Smooth muscle cell (in vitro differentiated cells): ENCODE data around the gene FOXC2. TPM values are rescaled to one million over a fixed set of nuclear protein-coding genes. Genes with fewer than 3 reads are reported as not detected.

Experiments used
- DNase-seq: peaks from one replicate; lab custom pipeline; 2025; ENCODE audit not compliant: unreplicated experiment; lab: John Stamatoyannopoulos, UW
- H2AFZ ChIP-seq: fragments of 200-600 bp; sonication (generic); 2 replicates; pipeline ENCODE4 v1.6.0; 2016; ENCODE audit warnings: antibody characterized with exemption, low read depth, mild to moderate bottlenecking
- H3F3A ChIP-seq: fragments of 200-600 bp; sonication (generic); 2 replicates; pipeline ENCODE4 v1.6.0; 2017; ENCODE audit warnings: antibody characterized with exemption, low read depth
- H3K27ac ChIP-seq: fragments of 200-600 bp; sonication (generic); 2 replicates; pipeline ENCODE4 v1.5.1; 2016; ENCODE audit warnings: low read depth, mild to moderate bottlenecking
- H3K27me3 ChIP-seq: fragments of 200-600 bp; sonication (generic); 2 replicates; pipeline ENCODE4 v1.6.1; 2016; ENCODE audit warnings: low read depth, mild to moderate bottlenecking
- H3K36me3 ChIP-seq: fragments of 200-600 bp; sonication (generic); 2 replicates; pipeline ENCODE4 v1.5.1; 2016; ENCODE audit warnings: low read depth
- H3K4me1 ChIP-seq: fragments of 200-600 bp; sonication (generic); 2 replicates; pipeline ENCODE4 v1.5.1; 2016; ENCODE audit warnings: low read depth
- H3K4me2 ChIP-seq: fragments of 200-600 bp; sonication (generic); 2 replicates; pipeline ENCODE4 v1.6.0; 2016; ENCODE audit warnings: mild to moderate bottlenecking
- H3K4me3 ChIP-seq: fragments of 200-600 bp; sonication (generic); 2 replicates; pipeline ENCODE4 v1.5.1; 2016; ENCODE audit warnings: mild to moderate bottlenecking
- H3K79me2 ChIP-seq: fragments of 200-600 bp; sonication (generic); 2 replicates; pipeline ENCODE4 v1.6.0; 2016; ENCODE audit warnings: low read depth, mild to moderate bottlenecking
- H3K9ac ChIP-seq: fragments of 200-600 bp; sonication (generic); 2 replicates; pipeline ENCODE4 v1.6.0; 2016; ENCODE audit warnings: low read depth
- H3K9me3 ChIP-seq: fragments of 200-600 bp; sonication (generic); replicated peaks from 2 replicates; pipeline ENCODE4 v1.5.1; 2016; ENCODE audit warnings: low read depth
- H4K20me1 ChIP-seq: fragments of 200-600 bp; sonication (generic); 2 replicates; pipeline ENCODE4 v1.6.0; 2016; ENCODE audit warnings: low read depth
- CTCF ChIP-seq: fragments of 200-600 bp; sonication (generic); IDR thresholded peaks from 2 replicates; pipeline ENCODE4 v1.5.1; 2017; ENCODE audit warnings: borderline replicate concordance, mild to moderate bottlenecking, antibody characterized with exemption; ENCODE audit not compliant: insufficient read depth, poor library complexity, severe bottlenecking
- WGBS: methylation state at CpG from one replicate; pipeline ENCODE4 v1.1.7; 2016; ENCODE audit warnings: low lambda C conversion rate; 5-methylcytosine and 5-hydroxymethylcytosine counted together
- polyA plus RNA-seq: library from polyadenylated mRNA; unstranded; fragments of >200 nt; fragmentation: Nextera tagmentation; extraction: Ambion mirVana; gene quantifications from 2 replicates; pipeline ENCODE4 v1.2.1, GENCODE V29; 2016
- total RNA-seq: library from RNA; depleted of rRNA; stranded (reverse); fragments of >200 nt; gene quantifications from 2 replicates; pipeline ENCODE4 v1.2.3, GENCODE V29; 2014

The FOXC2 gene
- total and polyA plus RNA-seq, 2 experiments from 2014 or later = 2.7 to 18.0 TPM

- Histone ChIP-seq H3F3A (no peaks in the 10 kb centered on the region), H3K4me3 (no peak overlapping the region), H4K20me1 (no peaks in the 10 kb centered on the region), H3K79me2 (peaks cover 10% of the 10 kb centered on the region), H3K36me3 (no peaks in the 10 kb centered on the region), H3K27ac (no peak overlapping the region), H3K4me2 (no peak overlapping the region), H3K4me1 (peaks cover 11% of the 10 kb centered on the region), H3K9ac (no peak overlapping the region), H3K27me3 (no peaks in the 10 kb centered on the region), H3K9me3 (no peaks in the 10 kb centered on the region), H2AFZ (no peak overlapping the region)
- TF ChIP-seq CTCF = no peak
- WGBS = 90% methylated on average over 4 of the region's 4 CpGs
- no peak for DNase-seq
Measured at GRCh38 chr16:86557587-86557986, 9.0 kb upstream of the FOXC2 start.

DNA sequence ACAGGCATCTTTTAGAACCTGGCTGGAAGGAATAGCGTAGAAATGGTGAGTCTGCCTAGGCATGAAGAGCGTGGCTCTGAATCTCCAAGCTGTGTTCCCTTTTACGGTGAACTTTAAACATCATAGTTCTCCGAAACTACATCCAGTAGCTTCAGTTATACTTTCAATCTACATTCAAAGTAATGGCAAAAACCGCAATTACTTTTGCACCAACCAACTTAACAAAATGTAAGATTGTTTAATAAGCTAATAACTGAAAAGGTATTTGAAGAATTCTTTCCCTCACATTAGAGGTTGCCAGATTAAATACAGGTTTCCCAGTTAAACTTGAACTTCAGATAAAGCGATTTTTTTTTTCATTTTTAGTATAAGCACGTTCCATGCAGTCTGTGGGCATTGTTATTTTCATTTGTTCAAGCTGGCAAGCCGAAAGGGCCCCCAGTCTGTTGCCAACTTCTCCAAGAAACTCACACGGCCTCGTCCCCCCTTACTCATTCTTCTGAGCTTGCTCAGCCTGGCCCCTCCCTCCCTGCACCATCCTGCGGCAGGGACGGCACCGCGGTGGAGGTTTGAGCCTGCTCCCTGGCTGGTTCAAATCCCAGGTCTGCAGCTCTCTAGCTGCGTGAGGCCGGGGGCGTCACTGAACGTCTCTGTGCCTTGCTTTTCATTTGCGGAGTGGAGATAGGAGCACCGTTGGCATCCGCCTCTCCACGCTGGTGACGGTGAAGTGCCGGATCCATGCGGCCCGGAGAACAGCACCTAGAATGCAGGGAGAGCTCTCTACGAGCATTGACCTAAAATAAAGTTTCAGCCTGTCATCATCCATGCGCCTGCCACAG, 8.1 kb upstream of the FOXC2 start:
- Histone ChIP-seq H3K27ac (no peak overlapping the region), H3K4me3 (no peak overlapping the region), H3F3A (no peaks in the 10 kb centered on the region), H3K36me3 (no peaks in the 10 kb centered on the region), H3K27me3 (no peaks in the 10 kb centered on the region), H3K9ac (no peak overlapping the region), H3K4me1 (peaks cover 11% of the 10 kb centered on the region), H3K9me3 (no peaks in the 10 kb centered on the region), H2AFZ (no peak overlapping the region), H4K20me1 (no peaks in the 10 kb centered on the region), H3K4me2 (no peak overlapping the region), H3K79me2 (peaks cover 10% of the 10 kb centered on the region)
- DNase-seq = no peak
- WGBS = 85% methylated on average over 28 of the region's 28 CpGs
- no peak for TF ChIP-seq CTCF

DNA sequence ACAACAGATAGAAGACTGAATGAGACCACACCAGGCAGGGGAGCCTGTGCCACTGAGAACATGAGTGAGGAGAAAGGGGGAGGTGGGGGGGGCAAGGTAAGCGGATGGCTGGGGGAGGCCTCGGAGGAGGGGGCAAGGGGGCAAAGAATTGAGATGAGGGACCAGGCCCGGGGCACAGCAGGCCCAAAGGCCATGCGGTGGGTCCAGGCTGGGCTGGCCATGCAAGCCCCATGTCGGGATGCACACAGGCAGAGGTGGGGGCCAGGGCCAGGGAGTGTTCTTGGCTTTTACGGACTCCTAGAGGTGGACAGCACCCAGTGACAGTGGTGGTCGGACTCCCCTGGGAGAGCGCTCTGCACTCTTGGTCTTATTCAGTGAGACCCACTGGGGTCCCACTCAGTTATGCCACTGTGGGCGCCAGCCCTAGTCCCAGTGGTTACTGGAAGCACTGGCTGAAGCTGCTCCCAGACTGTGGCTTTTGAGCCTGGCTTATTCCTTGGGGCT, 6.8 kb upstream of the FOXC2 start:
- H2AFZ ChIP-seq = no peak overlapping the region
- H3K9me3 ChIP-seq = no peaks in the 10 kb centered on the region
- WGBS = 93% methylated on average over 9 of the region's 9 CpGs
- H3K4me3 ChIP-seq = no peak overlapping the region
- H3K79me2 ChIP-seq = no peaks in the 10 kb centered on the region
- peaks cover 9% of the 10 kb centered on the region for H3K27me3 ChIP-seq
- H4K20me1 ChIP-seq = no peaks in the 10 kb centered on the region
- no peak overlapping the region for H3K4me2 ChIP-seq
- H3K27ac ChIP-seq = no peak overlapping the region
- no peak overlapping the region for H3K9ac ChIP-seq
- no peak for TF ChIP-seq CTCF
- H3K4me1 ChIP-seq = peaks cover 14% of the 10 kb centered on the region
- no peaks in the 10 kb centered on the region for H3K36me3 ChIP-seq
- H3F3A ChIP-seq = no peaks in the 10 kb centered on the region
- no peak for DNase-seq

DNA sequence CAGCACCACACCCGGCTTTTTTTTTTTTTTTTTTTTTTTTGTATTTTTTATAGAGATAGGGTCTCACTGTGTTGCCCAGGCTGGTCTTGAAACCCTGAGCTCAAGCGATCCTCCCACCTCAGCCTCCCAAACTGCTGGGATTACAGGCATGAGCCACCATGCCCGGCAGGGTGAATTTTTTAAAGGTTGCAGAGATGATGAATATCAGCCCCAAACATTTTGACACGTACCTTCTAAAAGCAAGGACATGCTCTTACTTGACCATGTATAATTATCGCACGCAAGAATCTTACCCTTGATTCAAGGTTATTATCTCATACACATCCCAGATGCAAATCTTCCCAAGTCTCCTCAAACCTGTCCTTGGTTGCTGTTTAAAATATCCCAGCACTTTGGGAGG, 4.3 kb upstream of the FOXC2 start:
- H3K36me3 ChIP-seq = no peaks in the 10 kb centered on the region
- no peak overlapping the region for H3K4me3 ChIP-seq
- H2AFZ ChIP-seq = no peak overlapping the region
- peaks cover 24% of the 10 kb centered on the region for H3K4me1 ChIP-seq
- no peaks in the 10 kb centered on the region for H3F3A ChIP-seq
- H3K27me3 ChIP-seq = peaks cover 23% of the 10 kb centered on the region
- H3K79me2 ChIP-seq = no peaks in the 10 kb centered on the region
- H3K9ac ChIP-seq = no peak overlapping the region
- no peak overlapping the region for H3K4me2 ChIP-seq
- no peaks in the 10 kb centered on the region for H3K9me3 ChIP-seq
- no peak for DNase-seq
- no peak overlapping the region for H3K27ac ChIP-seq
- 76% methylated on average over 6 of the region's 6 CpGs for WGBS
- TF ChIP-seq CTCF = no peak
- H4K20me1 ChIP-seq = no peaks in the 10 kb centered on the region
